A549 (cell line): ENCODE results near the gene CLDN1. TPM values are rescaled to one million over a fixed set of nuclear protein-coding genes. Genes with fewer than 3 reads are reported as not detected.
A peak's percentile ranks its signal among the peaks of the same experiment; 100 is the strongest.

Experiments used
- ATAC-seq, 2 experiments: fragments of 200-7000 bp in 1 of 2; fragments of >200 bp in 1 of 2; cut with Nextera tagmentation in 1 of 2; cut with Tn5 transposase in 1 of 2; 3 replicates each; pipeline versions ENCODE4 v1.8.0 to v1.9.1; 2018 to 2020; ENCODE audit warnings: mild to moderate bottlenecking in 1 of 2, moderate library complexity in 1 of 2
- CTCF ChIA-PET: fragments of 300-600 bp; sonication (Branson Sonifier 250); formaldehyde crosslinking; extraction: SDS; loops from one replicate; lab custom pipeline; 2021; ENCODE audit warnings: antibody characterized with exemption, inconsistent platforms; lab: Yijun Ruan, JAX
- POLR2A ChIA-PET: fragments of 350-600 bp; formaldehyde crosslinking; extraction: SDS; loops from one replicate; lab custom pipeline; 2021; ENCODE audit warnings: antibody characterized with exemption, inconsistent platforms; lab: Yijun Ruan, JAX
- DNase-seq, 2 experiments: peaks; one replicate each; pipeline versions ENCODE4 v3.0.0 to v3.0.0-alpha.2; 2011 to 2016; ENCODE audit warnings: low read depth in 1 of 2, low spot score in 1 of 2
- FAIRE-seq: peaks from 2 replicates; lab custom pipeline; 2011; peaks lifted over from hg19 to GRCh38; lab: Jason Lieb, UNC
- H3K27ac ChIP-seq, 2 experiments: fragments of >200 bp; sonication (Bioruptor Twin); formaldehyde crosslinking; 3 replicates each; pipeline ENCODE4 v1.5.1; 2016 to 2017
- H3K4me1 ChIP-seq: fragments of >200 bp; sonication (Bioruptor Twin); formaldehyde crosslinking; 3 replicates; pipeline ENCODE4 v1.6.1; 2016
- H3K4me2 ChIP-seq: fragments of >200 bp; sonication (Bioruptor Twin); formaldehyde crosslinking; 3 replicates; pipeline ENCODE4 v1.6.1; 2016
- H3K4me3 ChIP-seq: fragments of >200 bp; sonication (Bioruptor Twin); formaldehyde crosslinking; 3 replicates; pipeline ENCODE4 v1.5.1; 2016
- H3K9me3 ChIP-seq: fragments of >200 bp; sonication (Bioruptor Twin); formaldehyde crosslinking; 3 replicates; pipeline ENCODE4 v1.6.1; 2016
- CBX2 ChIP-seq: fragments of 200-600 bp; sonication (generic); IDR thresholded peaks from 2 replicates; pipeline ENCODE4 v1.6.1; 2016; ENCODE audit warnings: low read depth, mild to moderate bottlenecking, borderline replicate concordance
- CEBPB ChIP-seq, 2 experiments: fragments of >200 bp in 1 of 2; sonication (Bioruptor Twin) in 1 of 2; formaldehyde crosslinking in 1 of 2; IDR thresholded peaks; 2 replicates each; pipeline ENCODE4 v1.6.1; 2012 to 2016
- CHD2 ChIP-seq: fragments of 150-350 bp; IDR thresholded peaks from 2 replicates; pipeline ENCODE4 v1.6.1; 2014; ENCODE audit warnings: low read length; ENCODE audit not compliant: partially characterized antibody
- CHD4 ChIP-seq: fragments of 200-600 bp; sonication (generic); IDR thresholded peaks from 2 replicates; pipeline ENCODE4 v1.6.1; 2016; ENCODE audit warnings: antibody characterized with exemption, mild to moderate bottlenecking, borderline replicate concordance
- FOSB ChIP-seq: fragments of 250-450 bp; sonication (Bioruptor Pico); IDR thresholded peaks from 2 replicates; pipeline ENCODE4 v1.5.0; 2020; ENCODE audit warnings: mild to moderate bottlenecking, moderate library complexity
- FOSL2 ChIP-seq, 2 experiments: fragments of 450-650 bp in 1 of 2; fragments of >200 bp in 1 of 2; sonication (Bioruptor Twin) in 1 of 2; formaldehyde crosslinking; IDR thresholded peaks; 2 replicates each; pipeline versions ENCODE4 v1.5.0 to v1.6.1; 2016 to 2020; ENCODE audit warnings: mild to moderate bottlenecking in 1 of 2, moderate library complexity in 1 of 2
- GATA3 ChIP-seq: IDR thresholded peaks from 2 replicates; pipeline ENCODE4 v1.6.1; 2012; ENCODE audit warnings: borderline replicate concordance
- HDAC2 ChIP-seq: fragments of 200-600 bp; sonication (generic); IDR thresholded peaks from 2 replicates; pipeline ENCODE4 v1.6.1; 2016
- JUN ChIP-seq, 2 experiments: fragments of >200 bp; sonication (Bioruptor Twin); formaldehyde crosslinking; IDR thresholded peaks; 2 replicates in 1 of 2; 3 replicates in 1 of 2; pipeline ENCODE4 v1.6.1; 2016 to 2017
- JUNB ChIP-seq: fragments of >200 bp; sonication (Bioruptor Twin); formaldehyde crosslinking; IDR thresholded peaks from 2 replicates; pipeline ENCODE4 v1.6.1; 2016
- MAFK ChIP-seq: fragments of 450-650 bp; IDR thresholded peaks from 2 replicates; pipeline ENCODE4 v1.6.1; 2014; ENCODE audit not compliant: partially characterized antibody
- MAZ ChIP-seq: fragments of 150-350 bp; IDR thresholded peaks from 2 replicates; pipeline ENCODE4 v1.6.1; 2014; ENCODE audit warnings: antibody characterized with exemption, low read depth, low read length, borderline replicate concordance
- NPAS2 ChIP-seq: fragments of 250-450 bp; sonication (Bioruptor Pico); IDR thresholded peaks from 2 replicates; pipeline ENCODE4 v1.8.0; 2022; ENCODE audit warnings: mild to moderate bottlenecking, moderate library complexity, borderline replicate concordance
- NR3C1 ChIP-seq: fragments of >200 bp; sonication (Bioruptor Twin); formaldehyde crosslinking; IDR thresholded peaks from 3 replicates; pipeline ENCODE4 v1.6.1; 2017
- PHF8 ChIP-seq: fragments of 200-600 bp; sonication (generic); IDR thresholded peaks from 2 replicates; pipeline ENCODE4 v1.6.1; 2016; ENCODE audit warnings: low read depth, mild to moderate bottlenecking, antibody characterized with exemption, moderate library complexity, borderline replicate concordance
- POLR2A ChIP-seq: IDR thresholded peaks from 2 replicates; pipeline ENCODE4 v1.6.1; 2012; ENCODE audit warnings: mild to moderate bottlenecking, low read length
- POLR2AphosphoS2 ChIP-seq: conservative IDR thresholded peaks from 2 replicates; pipeline ENCODE4 v1.6.1; 2012; ENCODE audit warnings: low read length, improper control_type of control experiment, inconsistent platforms
- RCOR1 ChIP-seq: fragments of 150-350 bp; IDR thresholded peaks from 2 replicates; pipeline ENCODE4 v1.6.1; 2014; ENCODE audit warnings: antibody characterized with exemption, low read length, low read depth
- RNF2 ChIP-seq: fragments of 200-600 bp; sonication (generic); IDR thresholded peaks from 2 replicates; pipeline ENCODE4 v1.6.1; 2016; ENCODE audit warnings: low read depth, mild to moderate bottlenecking, antibody characterized with exemption, moderate library complexity, borderline replicate concordance
- SMC3 ChIP-seq: fragments of >200 bp; sonication (Bioruptor Twin); formaldehyde crosslinking; IDR thresholded peaks from 3 replicates; pipeline ENCODE4 v1.6.1; 2018; ENCODE audit warnings: inconsistent platforms
- SREBF2 ChIP-seq: fragments of 450-650 bp; IDR thresholded peaks from 2 replicates; pipeline ENCODE4 v1.6.1; 2014; ENCODE audit warnings: mild to moderate bottlenecking, moderate library complexity
- TFCP2L1 ChIP-seq: fragments of 250-450 bp; sonication (Bioruptor Pico); IDR thresholded peaks from 2 replicates; pipeline ENCODE4 v1.5.0; 2021; ENCODE audit warnings: mild to moderate bottlenecking
- ZC3H11A ChIP-seq: fragments of 450-650 bp; IDR thresholded peaks from 2 replicates; pipeline ENCODE4 v1.6.1; 2014; ENCODE audit warnings: antibody characterized with exemption, mild to moderate bottlenecking
- ZSCAN20 ChIP-seq: fragments of 250-450 bp; sonication (Bioruptor Pico); IDR thresholded peaks from 2 replicates; pipeline ENCODE4 v1.8.0; 2022; ENCODE audit warnings: mild to moderate bottlenecking, moderate library complexity
- WGBS: methylation state at CpG from one replicate; pipeline ENCODE4 v1.1.6; 2017; ENCODE audit errors: missing lambda C conversion rate; 5-methylcytosine and 5-hydroxymethylcytosine counted together
- polyA plus RNA-seq, 4 experiments: library from polyadenylated mRNA; depleted of rRNA in 3 of 4; stranded (reverse); fragments of >200 nt; fragmentation: RNase III in 1 of 4; extraction: RNeasy Plus Mini Kit Qiagen cat#74134 plus additional on column Dnase treatment in 1 of 4; gene quantifications; 2 replicates in 3 of 4; 3 replicates in 1 of 4; pipeline ENCODE4 v1.2.3, GENCODE V29; 2011 to 2017
- TF ChIP-seq, protein P1 (sequence below): fragments of 150-350 bp; IDR thresholded peaks from 2 replicates; pipeline ENCODE4 v1.6.1; 2014; ENCODE audit warnings: low read depth, mild to moderate bottlenecking, low read length
- TF ChIP-seq, protein P2 (sequence below): IDR thresholded peaks from 2 replicates; pipeline ENCODE4 v1.6.1; 2012; ENCODE audit warnings: low read depth, borderline replicate concordance

The CLDN1 gene
- polyA plus RNA-seq, 2 of the 4 experiments (the other 2 are of a cell fraction): 33.7 to 142 TPM

DNA sequence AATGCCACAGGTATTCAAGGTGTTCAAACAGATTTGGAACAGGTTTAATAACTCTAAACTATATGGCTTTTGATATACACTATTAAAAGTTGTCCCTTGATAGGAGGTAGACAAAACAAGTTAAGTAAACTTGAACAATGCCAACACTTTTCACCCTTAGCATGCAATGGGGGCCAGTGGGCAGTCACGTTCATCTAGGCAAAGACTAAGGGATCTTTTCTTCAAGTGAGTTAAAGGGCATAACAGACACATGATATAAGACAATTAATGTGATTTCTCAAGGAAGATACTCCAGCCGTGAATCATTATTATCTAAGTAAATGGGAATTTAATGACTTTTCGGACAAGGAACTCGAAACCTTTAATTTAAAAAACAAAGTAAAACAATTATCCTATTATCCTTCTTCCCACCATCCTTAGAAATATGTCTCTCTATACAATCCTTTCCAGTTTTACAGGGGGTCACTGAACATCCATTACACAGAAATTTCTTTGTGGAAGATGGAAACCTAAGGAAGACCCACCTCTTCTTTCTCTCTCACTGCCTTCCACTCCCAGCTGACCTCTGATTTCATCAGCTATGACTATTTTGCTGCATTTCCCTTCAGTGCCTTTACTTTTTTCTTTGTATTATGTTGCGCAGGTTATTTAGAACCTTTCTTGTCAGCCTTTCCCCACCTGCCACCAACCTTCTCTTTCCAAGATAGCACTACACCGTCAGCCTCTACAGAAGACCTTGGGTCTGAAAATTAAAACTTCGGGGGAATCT is 1.5 kb downstream of the CLDN1 start (continued):
- TF ChIP-seq ZC3H11A: no peak
- no peak for TF ChIP-seq FOSB
- no peak for TF ChIP-seq GATA3

DNA sequence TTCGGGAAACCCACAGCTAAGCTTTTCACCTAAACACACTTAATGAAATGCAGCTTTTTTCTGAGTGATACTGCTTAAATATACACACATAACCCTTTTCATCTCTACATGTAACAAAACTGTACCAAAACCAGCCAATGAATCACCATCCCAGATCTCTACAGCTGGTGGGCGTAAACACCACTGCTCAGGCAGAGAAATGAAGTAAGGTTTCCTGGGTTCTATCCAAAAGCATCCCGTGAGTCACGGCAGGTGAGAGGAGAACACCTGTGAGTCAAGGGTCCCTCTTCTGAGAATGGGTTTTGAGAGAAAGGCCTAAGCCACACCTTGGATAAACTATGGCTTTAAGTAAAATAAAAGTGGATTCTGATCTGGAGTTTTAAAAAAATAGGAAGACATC is 2.6 kb downstream of the CLDN1 start:
- Histone ChIP-seq H3K9me3 (no peaks in the 10 kb centered on the region), H3K4me1 (peaks cover 44% of the 10 kb centered on the region; the same call in 2 of the 3 replicates), H3K4me3 (peak overlapping the region; percentile 81), H3K27ac (peak overlapping the region; percentile 87 to 90; a peak in 5 of 6 replicates), H3K4me2 (peak overlapping the region; percentile 98)
- WGBS: 7% methylated on average over 4 of the region's 4 CpGs
- ATAC-seq: no peak
- POLR2A ChIA-PET: interaction anchor here (3.5 kb wide), 1 partner anchor 25 kb away, joined by 27 read pairs; no protein-coding TSS in a partner anchor
- CTCF ChIA-PET: interaction anchor here (1.7 to 3.7 kb wide), 4 partner anchors 16 to 358 kb away, joined by 4 to 14 read pairs (median 6); no protein-coding TSS in a partner anchor
- DNase-seq: no peak
- FAIRE-seq: no peak
- no peak for TF ChIP-seq JUN (IDR thresholded peaks at IDR 0.05)
- TF ChIP-seq PHF8: no peak
- TF ChIP-seq MAFK: no peak
- no peak for TF ChIP-seq CHD2
- no peak for TF ChIP-seq FOSL2 (IDR thresholded peaks at IDR 0.05)
- 0 out of 2 replicates have a peak, but pooled peaks have one; percentile 23 for TF ChIP-seq FOSL2 (CRISPR knock-in tag; IDR thresholded peaks at IDR 0.05)
- TF ChIP-seq TFCP2L1 (CRISPR knock-in tag): no peak
- no peak for TF ChIP-seq SMC3

DNA sequence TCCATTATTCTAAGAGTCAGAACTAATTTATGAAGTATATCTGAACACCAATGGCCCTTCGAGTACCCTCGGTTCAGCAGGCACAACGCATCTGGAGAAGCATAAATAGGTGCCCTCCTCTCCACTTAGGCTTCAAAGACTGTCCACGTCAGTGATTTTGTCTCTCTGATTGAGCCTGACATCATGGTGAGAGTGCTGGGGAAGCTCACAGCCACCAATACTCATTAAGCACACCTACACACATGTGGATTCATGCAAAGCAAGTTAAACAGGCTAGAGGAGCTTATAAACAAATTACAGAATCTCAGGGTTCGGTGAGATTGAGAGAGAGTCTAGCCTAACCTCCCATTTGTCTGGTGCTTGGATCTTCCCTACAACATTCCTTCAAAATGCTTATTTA is 3.6 kb downstream of the CLDN1 start:
- WGBS: 3% methylated on average over 5 of the region's 5 CpGs
- peak overlapping the region; percentile 81 for H3K4me3 ChIP-seq
- ChIA-PET CTCF (interaction anchor here (1.6 to 3.7 kb wide), 4 partner anchors 15 to 357 kb away, joined by 4 to 14 read pairs (median 8); no protein-coding TSS in a partner anchor), POLR2A (no interaction called here)
- H3K4me2 ChIP-seq: peak overlapping the region; percentile 98
- H3K4me1 ChIP-seq: peaks cover 44% of the 10 kb centered on the region; the same call in 2 of the 3 replicates
- no peak for FAIRE-seq
- no peak for TF ChIP-seq CBX2
- TF ChIP-seq, all 56 proteins: peak for 0
- Histone ChIP-seq H3K9me3 (no peaks in the 10 kb centered on the region), H3K27ac (peak overlapping the region in 1 of 2 experiments; percentile 90; a peak in 1 of 6 replicates)
- DNase-seq: no peak
- no peak for ATAC-seq

DNA sequence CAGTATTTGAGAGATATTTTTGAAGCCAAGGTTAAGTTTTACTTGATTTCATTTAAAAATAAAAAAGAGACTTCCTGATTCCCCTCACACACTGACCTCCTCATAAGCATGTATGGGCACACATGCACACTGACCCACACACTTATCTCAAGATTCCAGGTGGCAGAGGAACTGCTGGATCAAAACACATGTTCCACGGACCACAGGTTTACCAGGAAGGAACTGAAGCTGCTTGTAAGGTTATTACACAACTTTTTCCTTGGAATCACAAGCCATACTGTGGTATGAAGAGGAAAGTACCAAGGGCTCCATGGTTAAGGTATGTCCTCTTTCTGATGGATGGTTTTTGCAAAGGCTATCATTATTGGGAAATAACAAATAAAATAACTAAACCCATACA is 7.5 kb downstream of the CLDN1 start:
- DNase-seq (no peak), FAIRE-seq (no peak), ATAC-seq (no peak)
- Histone ChIP-seq H3K4me3 (no peak overlapping the region), H3K27ac (no peak overlapping the region), H3K9me3 (no peaks in the 10 kb centered on the region), H3K4me1 (peaks cover 37% of the 10 kb centered on the region; the same call in 2 of the 3 replicates), H3K4me2 (no peak overlapping the region)
- POLR2A ChIA-PET: no interaction called here
- CTCF ChIA-PET: interaction anchor here (1.6 to 1.7 kb wide), 2 partner anchors 8 to 90 kb away, joined by 4 to 9 read pairs; partner anchors contain the start of gene CLDN1
- TF ChIP-seq JUNB (no peak), ZC3H11A (no peak), CEBPB (IDR thresholded peaks at IDR 0.05) (no peak), RNF2 (no peak), RCOR1 (no peak)
- TF ChIP-seq, protein P1, sequence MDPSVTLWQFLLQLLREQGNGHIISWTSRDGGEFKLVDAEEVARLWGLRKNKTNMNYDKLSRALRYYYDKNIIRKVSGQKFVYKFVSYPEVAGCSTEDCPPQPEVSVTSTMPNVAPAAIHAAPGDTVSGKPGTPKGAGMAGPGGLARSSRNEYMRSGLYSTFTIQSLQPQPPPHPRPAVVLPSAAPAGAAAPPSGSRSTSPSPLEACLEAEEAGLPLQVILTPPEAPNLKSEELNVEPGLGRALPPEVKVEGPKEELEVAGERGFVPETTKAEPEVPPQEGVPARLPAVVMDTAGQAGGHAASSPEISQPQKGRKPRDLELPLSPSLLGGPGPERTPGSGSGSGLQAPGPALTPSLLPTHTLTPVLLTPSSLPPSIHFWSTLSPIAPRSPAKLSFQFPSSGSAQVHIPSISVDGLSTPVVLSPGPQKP: no peak
- WGBS: 87% methylated on average over 1 of the region's 1 CpG

DNA sequence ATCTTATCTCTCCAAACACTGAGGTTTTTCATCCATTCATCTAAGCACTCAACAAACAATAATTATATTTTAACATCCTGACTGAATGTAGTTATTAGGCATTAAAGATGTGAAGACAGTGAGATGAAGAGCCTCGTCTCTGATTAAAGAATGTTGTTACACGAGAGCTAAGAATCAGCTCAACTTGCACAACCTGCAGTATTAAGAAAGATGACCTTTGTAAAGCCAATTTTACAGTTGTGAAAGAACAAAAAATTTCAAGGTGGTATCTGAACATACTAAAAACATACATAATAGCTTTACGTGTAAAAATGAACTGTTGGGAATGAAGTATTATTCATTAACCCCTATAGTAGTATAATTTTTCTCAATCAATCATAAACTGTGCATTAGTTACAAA is 12.8 kb downstream of the CLDN1 start:
- Histone ChIP-seq H3K4me3 (no peak overlapping the region), H3K4me1 (peaks cover 47% of the 10 kb centered on the region), H3K4me2 (no peak overlapping the region), H3K27ac (no peak overlapping the region), H3K9me3 (no peaks in the 10 kb centered on the region)
- ChIA-PET POLR2A (no interaction called here), CTCF (interaction anchor here (0.6 to 1.8 kb wide), 2 partner anchors 13 to 103 kb away, joined by 4 to 10 read pairs; partner anchors contain the start of gene CLDN1)
- 85% methylated on average over 3 of the region's 3 CpGs for WGBS
- FAIRE-seq: no peak
- DNase-seq: no peak
- ATAC-seq: no peak
- TF ChIP-seq CHD4 (no peak), ZSCAN20 (CRISPR knock-in tag) (no peak), MAZ (no peak), SREBF2 (no peak), POLR2AphosphoS2 (no peak), POLR2A (no peak), NPAS2 (CRISPR knock-in tag) (no peak), JUNB (no peak), HDAC2 (no peak), NR3C1 (no peak), CHD2 (no peak)
- TF ChIP-seq, protein P1: no peak
- TF ChIP-seq, protein P2, sequence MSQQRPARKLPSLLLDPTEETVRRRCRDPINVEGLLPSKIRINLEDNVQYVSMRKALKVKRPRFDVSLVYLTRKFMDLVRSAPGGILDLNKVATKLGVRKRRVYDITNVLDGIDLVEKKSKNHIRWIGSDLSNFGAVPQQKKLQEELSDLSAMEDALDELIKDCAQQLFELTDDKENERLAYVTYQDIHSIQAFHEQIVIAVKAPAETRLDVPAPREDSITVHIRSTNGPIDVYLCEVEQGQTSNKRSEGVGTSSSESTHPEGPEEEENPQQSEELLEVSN: no peak
